ENCODE results near the gene ILK.

ILK gene

DNA sequence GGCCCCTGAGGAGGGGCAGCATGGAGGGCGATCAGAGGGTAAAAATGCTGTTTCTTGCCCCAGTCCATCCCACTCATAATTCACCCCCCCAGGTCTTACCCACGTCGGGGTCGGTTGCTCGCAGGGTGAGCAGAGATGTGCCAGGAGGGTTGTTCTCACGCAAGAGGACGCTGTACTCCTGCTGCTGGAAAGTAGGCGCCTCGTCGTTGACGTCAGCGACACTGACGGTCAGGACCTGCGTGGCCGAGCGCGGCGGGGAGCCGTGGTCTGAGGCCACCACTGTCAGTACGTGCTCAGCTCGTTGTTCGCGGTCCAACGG lies 26.0 kb downstream of the ILK start:
- intact Hi-C loops (cut with DNase I), result no loop called here
- DNase-seq, result no peak

- intact Hi-C loops (cut with DNase I), result no loop called here
- peak in 24 of 42 donors; percentile 16 to 70 (median 50) for DNase-seq
Measured at GRCh38 chr11:6629892-6630631, 26.5 kb downstream of the ILK start.

DNA sequence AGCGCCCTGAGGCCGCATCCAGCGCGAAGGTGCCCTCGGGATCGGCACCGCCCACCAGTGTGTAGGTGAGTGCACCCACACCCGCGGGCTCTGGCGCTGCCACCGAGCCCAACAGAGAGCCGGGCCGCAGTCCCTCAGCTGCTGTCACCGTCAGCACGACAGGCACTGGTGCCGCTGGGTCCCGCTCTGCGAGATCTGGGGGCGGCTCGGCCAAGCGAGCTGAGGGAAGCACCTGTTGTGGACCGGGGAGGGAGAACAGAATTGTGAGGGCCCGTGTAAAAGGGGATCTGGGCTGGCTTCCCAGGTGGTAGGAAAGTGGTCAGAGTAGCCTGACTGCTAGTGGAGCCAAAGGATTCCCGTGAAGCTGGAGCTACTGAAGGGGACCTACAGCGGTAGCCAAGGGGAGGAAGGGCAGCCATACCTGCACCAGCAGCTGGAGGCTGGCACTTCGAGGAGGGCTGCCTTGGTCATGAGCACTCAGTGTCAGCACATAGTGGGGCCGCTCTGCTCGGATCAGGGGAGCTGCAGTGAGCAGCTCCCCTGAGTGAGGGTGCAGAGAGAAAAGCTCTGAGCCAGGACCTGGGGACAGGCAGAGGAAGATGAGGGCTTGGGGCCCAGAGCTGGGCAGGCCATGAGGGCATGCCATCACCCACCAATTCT lies 27.2 kb downstream of the ILK start:
- peak in 1 of 42 donors; percentile 7 for DNase-seq
- intact Hi-C loops (cut with DNase I), result no loop called here

- intact Hi-C loops (cut with DNase I), result no loop called here
- DNase-seq, result no peak
Measured at GRCh38 chr11:6631361-6631890, 27.9 kb downstream of the ILK start.

DNA sequence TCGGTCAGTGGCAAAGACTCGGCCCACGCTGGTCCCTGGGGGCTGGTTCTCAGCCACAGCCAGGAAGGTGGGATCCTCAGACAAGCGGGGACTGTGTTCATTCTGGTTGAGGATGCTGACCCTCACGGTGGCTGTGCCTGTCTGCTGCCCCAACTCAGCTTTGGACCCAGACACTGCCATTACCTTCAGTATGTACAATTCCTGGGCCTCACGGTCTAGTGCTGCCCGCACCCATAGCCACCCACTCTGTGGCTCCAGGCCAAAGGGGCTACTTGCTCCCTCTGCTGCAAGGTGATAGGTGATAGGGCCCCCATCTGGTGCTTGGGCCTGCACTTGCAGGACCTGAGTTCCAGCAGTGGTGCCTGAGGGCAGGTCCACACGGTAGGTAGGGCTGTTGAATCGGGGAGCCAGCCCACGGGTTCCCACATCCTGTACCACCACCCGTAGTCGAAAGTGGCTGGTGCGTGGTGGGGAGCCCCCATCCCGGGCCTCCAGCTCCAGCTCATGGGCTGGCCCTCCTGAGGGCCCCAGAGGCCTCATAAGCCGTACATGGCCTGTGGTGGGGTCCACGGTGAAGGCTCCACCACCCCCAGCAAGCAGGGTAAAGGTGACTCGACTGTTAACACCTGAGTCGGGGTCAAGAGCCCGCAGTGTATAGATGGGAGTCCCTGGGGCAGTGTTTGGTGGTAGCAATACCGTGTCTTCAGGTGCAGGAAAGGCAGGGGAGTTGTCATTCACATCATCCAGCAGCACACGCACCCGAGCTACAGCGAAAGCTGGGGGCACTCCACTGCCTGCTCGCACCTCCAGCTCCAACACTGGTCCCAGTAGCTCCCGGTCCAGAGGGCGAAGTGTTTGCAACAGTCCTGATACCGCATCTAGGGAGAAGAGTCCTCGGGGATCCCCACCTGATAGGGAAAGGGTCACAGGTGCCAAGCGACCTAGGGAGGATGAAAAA lies 28.8 kb downstream of the ILK start:
- intact Hi-C loops (cut with DNase I), result no loop called here
- DNase-seq, result no peak

GRCh38 chr11:6633422-6634408 lies 30.1 kb downstream of the ILK start:
- intact Hi-C loops (cut with DNase I), result no loop called here

DNA sequence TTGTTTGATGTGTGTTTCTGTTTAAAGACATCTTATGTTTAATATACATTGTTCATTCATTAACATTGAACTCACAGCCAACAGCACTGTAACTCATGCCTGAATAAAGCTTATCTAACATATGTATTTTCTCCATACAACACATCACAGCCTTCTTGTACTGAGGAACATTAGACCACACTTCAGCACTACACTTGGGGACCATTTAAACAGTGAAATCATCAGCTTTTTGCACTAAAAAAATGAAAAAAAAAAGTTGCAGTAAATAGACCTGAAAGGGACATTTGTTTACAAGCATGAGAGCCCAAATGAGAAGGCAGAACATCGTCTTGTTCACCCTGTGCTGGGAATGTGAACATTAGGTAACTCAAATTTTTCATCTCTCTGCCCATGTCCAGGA lies 31.0 kb downstream of the ILK start:
- intact Hi-C loops (cut with DNase I), result no loop called here
- no peak for DNase-seq

More at GRCh38 chr11:6633422-6634408, 30.1 kb downstream of the ILK start:
- DNase-seq, result no peak

- intact Hi-C loops (cut with DNase I), result no loop called here
Measured at GRCh38 chr11:6635082-6635932, 31.7 kb downstream of the ILK start.

DNA sequence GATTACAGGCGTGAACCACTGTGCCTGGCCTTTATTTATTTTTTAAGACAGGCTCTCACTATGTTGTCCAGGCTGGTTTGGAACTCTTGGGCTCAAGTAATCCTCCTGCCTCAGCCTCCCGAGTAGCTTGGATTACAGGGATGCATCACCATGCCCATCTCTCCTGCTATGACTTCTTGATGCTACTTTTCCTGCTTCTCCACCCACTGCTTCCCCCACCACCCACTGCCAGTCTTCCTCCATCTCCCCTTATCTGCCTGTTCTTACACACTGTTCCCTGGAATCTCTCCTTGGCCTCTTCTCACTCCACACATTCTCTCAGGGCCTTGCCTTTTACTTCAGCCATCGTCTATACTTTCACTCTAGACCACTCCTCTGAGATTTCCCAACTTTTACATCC lies 32.9 kb downstream of the ILK start:
- intact Hi-C loops (cut with DNase I), result no loop called here
- no peak for DNase-seq

More at GRCh38 chr11:6635082-6635932, 31.7 kb downstream of the ILK start:
- DNase-seq, result peak in 37 of 42 donors; percentile 32 to 82 (median 60)

GRCh38 chr11:6637871-6638270 lies 34.3 kb downstream of the ILK start:
- intact Hi-C loops (cut with DNase I), result loop anchor here (1.0 kb wide), 1 partner anchor 30 kb away; no protein-coding TSS in a partner anchor
- peak in 1 of 42 donors; percentile 23 for DNase-seq

DNA sequence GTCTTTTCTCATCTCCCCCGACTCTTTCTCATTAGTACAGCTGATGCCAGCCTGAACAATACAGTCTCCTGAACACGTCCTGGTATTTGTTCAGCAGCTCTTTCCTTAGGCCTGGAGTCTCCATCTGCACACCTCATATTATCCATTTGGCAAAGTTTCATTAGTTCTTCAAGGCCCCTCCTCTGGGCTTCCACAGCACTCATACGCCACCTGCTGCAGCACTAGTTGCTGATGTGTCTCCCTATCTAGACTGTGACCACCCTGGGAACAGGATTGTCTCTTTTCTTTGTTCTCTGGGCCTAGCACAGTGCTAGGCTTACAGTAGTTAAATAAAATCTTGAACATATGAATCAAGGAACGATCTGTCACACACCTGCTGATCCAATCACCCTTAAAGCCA lies 34.9 kb downstream of the ILK start:
- no peak for DNase-seq
- intact Hi-C loops (cut with DNase I), result no loop called here

DNA sequence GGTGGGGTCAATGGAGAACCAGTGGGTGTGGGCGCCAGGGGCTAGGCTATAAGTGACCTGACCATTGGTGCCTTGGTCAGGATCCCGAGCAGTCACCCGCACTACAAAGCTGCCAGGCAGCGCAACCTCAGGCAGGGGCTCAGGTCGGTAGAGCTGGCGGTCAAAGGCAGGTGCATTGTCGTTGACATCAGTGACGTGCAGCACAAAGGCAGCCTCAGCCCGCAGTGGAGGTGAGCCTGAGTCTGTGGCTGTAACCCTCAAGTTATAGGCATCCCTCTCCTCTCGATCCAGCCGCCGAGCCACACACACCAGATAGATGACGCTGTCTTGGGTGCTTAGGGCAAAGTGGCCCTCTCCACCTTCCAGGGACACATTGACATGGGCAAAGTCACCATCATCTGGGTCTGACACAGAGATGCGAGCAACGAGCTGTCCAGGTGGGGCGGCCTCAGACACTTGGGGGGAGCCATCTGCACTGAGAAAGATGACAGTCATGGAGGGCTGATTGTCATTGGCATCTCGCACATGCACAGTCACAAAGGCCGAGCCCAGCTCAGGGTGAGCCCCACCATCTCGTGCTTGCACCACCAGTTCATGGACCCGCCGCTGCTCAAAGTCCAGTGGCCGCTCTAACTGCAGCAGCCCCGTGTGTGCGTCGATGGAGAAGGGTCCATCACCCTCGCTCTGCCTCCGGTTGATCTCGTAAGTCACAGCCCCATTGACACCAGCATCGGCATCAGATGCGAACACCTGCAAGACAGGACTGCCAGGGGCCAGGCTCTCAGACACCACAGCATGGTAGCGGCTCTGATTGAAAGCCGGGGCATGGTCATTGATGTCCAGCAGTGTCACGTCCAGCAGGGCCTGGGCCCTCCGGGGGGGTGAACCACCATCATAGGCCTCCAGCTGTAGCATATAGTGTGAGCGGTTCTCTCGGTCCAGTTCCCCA lies 36.7 kb downstream of the ILK start:
- intact Hi-C loops (cut with DNase I), result no loop called here
- DNase-seq, result no peak

DNA sequence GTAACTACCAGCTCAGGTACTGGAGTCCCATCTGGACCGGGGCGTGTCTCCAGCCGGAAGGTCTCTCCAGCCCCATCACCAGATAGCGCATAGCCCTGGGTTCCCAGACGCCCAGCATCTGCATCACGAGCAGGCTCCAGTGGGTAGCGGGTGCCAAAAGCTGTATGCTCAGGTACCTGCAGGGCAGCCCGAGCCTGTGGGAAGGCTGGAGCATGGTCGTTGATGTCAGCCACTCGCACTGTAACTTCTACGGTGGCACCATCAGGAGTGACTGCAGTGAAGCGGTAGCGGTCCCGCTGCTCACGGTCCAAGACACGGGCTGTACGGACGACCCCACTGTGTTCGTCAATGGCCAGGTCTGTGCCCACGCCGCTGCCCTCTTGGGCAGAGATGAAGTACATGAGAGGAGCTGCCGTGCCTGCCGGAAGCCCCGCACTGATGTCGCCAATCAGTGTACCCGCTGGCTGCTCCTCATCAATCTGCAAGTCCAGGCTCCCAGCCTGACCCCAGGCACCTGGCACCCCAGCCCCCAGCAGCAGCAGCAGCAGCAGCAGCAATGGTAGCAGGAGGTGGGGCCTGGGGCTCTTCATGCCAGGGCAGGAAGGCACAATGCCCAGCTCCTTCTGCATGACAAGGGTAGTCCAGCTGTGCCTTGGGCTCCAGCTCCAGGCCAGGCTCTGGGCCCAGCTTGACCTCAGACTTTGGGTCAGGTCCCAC lies 37.6 kb downstream of the ILK start:
- DNase-seq, result peak in 40 of 42 donors; percentile 26 to 89 (median 71)

DNA sequence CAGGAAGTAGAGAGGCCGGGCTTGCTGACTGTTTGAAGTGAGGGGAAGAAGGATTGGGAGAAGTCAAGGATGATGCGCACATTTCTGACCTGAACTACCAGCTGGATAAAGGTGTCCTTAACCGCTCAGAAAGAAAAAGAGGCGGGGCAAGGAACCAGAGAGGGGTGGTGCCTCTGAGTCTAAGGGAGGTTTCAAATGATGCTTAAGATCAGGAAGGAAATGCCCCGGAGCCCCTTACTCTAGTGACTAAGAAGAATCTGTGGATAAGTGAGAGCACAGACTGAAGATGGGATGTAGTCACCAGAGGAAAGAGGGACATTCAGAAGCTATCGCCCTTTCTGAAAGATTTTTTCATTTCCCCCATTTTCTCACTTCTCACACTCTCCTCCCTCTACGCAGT lies 39.4 kb downstream of the ILK start:
- intact Hi-C loops (cut with DNase I), result no loop called here
- no peak for DNase-seq

More for the DNA sequence above, 37.6 kb downstream of the ILK start:
- intact Hi-C loops (cut with DNase I), result no loop called here

DNA sequence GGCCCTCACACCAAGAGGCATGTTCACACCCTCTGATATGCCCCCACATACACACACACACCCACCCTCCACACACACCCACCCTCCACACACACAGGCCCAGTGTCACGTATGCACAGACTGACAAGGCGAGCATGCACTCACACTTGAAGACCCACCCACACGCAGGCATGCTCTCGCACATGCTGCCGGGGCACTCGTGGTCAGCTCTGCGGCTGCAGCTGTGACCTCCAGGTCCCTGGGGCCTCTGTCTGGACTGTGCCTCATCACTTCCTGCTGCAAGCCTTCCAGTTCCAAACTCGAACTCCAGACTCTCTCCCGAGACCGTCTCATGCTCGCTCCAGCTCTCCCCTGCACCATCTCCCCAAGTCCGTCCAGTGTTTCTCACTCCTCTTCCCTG lies 42.5 kb downstream of the ILK start:
- peak in 1 of 42 donors; percentile 39 for DNase-seq
- intact Hi-C loops (cut with DNase I), result no loop called here

GRCh38 chr11:6646576-6646917 lies 43.0 kb downstream of the ILK start:
- intact Hi-C loops (cut with DNase I), result no loop called here
- peak in 1 of 42 donors; percentile 38 for DNase-seq
